LNCAP (cell line): ENCODE data around the gene TMEM39B.

ENCODE experiments used
- CTCF ChIP-seq: fragments of 450-650 bp; IDR thresholded peaks from 2 replicates; pipeline ENCODE4 v1.5.1; 2017; ENCODE audit warnings: mild to moderate bottlenecking

TMEM39B gene

DNA sequence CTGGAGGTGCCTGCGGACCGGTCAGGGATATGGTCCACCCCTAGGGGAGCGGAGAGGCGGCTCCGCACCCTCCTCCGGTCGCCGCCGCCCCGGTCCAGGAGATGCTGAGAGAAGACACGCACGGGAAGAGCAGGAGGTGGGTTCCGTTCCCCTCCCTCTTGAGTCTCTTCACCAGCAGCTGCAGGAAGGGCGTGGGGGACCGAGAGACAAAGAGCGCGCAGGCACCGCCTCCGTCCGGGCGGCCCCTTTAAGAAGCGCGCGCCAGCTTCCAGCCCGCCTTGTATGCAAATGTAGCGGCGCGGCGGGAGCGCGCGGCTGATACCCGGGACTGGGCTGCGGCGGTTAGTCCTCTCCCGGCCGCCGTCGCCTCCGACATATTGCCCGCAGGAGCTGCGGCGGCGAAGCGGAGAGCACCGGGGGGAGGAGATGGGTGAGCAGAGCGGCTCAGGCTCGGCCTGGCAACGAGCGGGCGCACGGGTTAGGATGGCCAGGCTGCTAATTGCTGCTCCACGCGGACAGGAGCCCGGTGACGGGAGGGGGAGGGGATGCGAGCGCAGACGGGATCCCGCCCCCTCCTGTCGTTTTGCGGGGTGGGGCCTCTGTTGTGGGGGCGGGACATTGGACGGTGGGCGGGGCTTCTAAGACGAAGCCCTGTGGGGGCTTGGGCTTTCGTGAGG, at the start of gene TMEM39B:
Gene TMEM39B (plus strand): TSS at position 318 of the 677 bp plus-strand sequence. CDS start 109 bp downstream, at position 427.
- no peak for TF ChIP-seq CTCF

GRCh38 chr1:32023351-32023750, 49.4 kb upstream of the TMEM39B start:
- no peak for TF ChIP-seq CTCF

GRCh38 chr1:32025515-32025914, 47.2 kb upstream of the TMEM39B start:
- no peak for TF ChIP-seq CTCF

DNA sequence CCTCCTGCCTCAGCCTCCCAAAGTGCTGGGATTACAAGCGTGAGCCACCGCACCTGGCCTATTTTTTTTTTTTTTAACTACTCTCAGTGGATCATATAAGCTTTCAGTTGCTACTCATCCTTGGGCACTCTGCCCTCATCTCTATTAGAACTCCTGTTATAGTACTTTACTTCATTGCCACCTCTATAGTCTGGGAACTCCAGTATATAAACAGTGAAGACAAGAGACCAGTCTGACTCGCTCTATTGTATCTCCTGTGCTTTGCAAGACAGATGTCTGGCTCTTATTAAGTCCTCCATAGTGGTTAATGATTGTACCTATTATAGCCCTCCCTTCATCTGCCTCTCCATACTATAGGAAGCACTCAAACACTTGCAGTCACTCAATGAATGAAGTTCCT, 44.0 kb upstream of the TMEM39B start:
- no peak for TF ChIP-seq CTCF

DNA sequence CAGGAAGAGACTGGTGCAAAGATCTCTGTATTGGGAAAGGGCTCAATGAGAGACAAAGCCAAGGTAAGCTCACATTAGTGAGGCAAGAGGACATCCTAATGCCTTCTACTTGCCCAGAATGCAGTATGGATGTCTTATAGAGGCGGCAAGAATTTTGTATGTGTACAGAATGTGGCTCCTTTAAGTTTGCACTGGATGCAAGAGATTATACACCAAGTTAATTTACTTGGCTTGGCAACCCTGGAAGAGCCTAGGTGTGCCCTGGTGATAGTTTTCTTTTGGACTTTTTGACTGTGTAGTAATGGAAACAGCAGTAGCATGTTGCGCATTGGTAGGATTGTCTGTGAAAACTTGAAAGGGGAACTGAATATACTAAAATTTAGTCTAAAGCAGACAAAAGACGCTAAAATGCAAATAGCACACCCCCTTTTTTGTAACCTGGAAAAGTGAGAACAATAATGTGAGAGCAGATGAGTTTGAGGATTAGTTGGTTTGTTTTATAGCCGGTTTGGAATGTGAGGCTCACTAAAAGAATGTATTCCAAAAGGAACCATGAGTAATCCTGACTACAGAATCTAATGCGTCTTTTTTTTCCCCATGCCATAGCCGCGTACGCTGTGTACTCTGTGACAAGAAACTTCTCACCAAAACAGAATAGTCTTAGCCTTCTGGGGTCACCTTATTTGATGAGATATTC, 41.0 kb upstream of the TMEM39B start:
- TF ChIP-seq CTCF: no peak

DNA sequence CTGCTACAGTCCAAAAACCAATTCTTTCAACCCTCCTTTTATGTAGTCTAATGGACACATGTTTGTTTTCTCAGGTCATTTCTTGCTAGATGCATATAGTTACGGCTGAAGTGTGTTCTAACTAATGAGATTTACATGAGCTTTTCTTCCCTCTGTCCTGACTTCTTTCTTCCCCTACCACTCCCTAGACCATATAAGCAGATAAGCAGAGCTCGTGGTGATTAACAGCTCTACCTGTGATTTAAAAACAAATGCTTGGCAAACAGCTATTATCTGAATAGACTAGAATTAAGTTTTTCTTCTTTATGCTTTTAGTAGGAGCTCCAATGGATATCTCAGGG, 40.5 kb upstream of the TMEM39B start:
- TF ChIP-seq CTCF: no peak

- no peak for TF ChIP-seq CTCF
These were observed 37.6 kb upstream of the TMEM39B start for GRCh38 chr1:32035119-32035518.

GRCh38 chr1:32040711-32041110, 32.0 kb upstream of the TMEM39B start:
- TF ChIP-seq CTCF: no peak
